NCI-H2029 (cell line): Measurements from ENCODE around the gene CYSTM1.

ENCODE experiments used
- DNase-seq: peaks from one replicate; lab custom pipeline; 2025; lab: John Stamatoyannopoulos, UW

CYSTM1 gene, protein sequence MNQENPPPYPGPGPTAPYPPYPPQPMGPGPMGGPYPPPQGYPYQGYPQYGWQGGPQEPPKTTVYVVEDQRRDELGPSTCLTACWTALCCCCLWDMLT

DNA sequence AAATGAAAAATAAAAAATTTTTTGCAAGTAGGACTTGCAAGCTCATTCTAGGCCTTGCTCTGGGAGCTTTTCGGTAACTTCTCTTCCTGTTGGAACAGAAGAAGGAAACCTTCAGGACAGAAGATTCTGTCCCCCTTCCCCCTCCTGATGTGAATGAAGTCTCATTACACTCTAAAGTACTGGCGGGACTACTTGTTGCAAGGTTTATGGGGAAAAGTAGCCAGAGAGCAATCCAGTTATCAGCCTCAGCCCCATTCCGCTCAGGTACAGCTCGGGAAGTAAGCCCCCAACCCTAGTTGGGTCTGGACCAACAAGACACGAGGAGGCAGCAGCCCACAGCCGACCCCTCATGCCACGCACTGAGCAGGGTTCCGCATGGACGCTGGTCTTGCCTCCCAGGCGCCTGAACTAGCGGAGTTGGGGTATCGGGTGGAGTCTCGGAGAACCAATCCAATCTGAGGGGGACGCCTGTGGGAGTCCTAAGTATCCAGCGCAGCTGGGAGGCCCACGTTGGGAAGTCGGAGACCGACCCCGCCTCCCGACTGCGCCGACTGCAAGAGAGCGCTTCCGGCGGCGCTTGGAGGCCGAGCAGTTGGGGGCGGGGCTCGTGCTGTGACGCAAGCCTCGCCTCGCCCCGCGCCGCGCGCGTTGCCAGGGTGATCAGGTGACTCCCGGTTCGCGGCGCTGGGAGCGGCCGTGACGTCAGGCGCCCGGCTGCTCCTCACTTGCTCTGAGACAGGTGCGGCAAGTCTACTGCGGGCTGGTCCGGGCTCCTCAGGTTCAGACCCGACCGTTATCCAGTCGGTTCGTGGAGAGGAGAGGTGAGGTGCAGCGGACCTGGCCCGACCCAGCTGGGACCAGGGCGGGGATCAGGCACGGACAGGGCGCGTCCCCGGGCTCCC lies at the start of gene CYSTM1:
Gene CYSTM1 (plus strand): TSS at position 724 of the 902 bp plus-strand sequence. CDS start 19,278 bp downstream, outside the sequence.
- peak; percentile 97 for DNase-seq

DNA sequence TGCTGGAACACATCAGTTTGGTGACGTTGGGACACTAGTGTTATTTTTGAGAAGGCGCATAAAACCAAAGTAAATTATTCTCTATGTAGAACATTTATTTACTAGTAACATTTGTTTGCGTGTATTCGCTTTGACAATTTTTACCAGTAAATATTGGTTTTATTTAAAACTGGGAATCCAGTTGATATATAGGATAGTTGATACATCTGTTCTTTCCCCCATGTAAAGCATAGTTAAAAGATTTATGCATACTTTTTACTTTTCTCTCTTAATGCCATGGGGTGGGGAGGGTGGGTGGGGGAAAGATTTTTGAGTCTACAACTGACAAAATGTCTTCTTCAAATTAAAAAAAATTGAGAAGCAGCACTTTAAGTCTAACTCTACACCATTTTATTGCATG lies 49.4 kb upstream of the CYSTM1 start, which contains the start of gene IGIP:
Gene IGIP (plus strand): TSS at position 301 of the 400 bp plus-strand sequence. CDS start 2,540 bp downstream, outside the sequence.
- DNase-seq, result no peak

DNA sequence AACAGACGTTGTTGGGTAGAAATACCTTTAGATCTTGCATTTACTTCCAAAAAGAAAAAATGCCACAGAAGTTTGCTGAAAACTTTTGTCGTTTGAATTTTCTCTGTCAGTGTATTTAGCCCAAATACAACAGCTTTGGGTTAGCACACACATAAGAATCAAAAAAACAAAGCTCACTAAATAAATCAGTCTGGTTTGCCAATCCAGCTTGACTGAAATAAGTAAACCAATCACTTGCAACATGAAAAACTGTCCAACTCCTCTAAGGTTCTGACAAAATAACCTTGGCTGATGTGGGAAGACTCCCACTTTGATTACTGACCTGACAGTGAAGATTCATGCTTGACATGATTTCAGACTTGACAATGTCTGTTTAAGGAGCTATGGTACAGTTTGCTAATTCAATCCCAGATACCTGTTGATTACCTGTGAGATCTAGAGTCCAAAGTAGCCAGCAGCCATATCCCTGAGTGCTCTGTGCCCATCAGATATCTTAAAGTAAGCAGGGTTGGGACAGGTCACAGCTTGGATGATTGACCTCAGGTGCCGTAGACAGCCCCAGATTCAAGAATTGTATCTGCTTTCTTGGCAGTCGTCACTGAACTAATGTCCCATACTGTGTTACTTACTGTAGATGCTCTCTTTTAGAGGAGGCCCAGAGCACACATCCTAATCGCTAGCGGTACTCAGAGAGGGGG lies 48.5 kb upstream of the CYSTM1 start:
- no peak for DNase-seq

DNA sequence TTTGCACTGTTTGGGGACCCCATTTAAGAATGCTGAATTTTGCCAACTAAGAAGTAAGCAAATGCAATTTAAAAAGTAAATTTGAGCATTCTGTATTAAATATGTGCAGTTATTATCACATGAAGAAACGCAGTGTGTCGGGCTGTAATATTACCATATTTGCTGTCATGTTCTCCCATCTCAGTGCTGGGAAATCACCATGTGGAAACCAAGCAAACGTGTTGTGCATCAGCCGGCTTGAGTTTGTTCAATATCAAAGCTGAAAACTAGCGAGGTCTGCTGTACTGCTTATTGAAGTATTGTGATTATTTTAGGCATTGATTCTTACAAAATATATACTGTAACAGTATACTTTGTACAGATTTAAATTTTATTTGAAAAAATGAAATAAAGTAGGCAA lies 46.6 kb upstream of the CYSTM1 start:
- no peak for DNase-seq

DNA sequence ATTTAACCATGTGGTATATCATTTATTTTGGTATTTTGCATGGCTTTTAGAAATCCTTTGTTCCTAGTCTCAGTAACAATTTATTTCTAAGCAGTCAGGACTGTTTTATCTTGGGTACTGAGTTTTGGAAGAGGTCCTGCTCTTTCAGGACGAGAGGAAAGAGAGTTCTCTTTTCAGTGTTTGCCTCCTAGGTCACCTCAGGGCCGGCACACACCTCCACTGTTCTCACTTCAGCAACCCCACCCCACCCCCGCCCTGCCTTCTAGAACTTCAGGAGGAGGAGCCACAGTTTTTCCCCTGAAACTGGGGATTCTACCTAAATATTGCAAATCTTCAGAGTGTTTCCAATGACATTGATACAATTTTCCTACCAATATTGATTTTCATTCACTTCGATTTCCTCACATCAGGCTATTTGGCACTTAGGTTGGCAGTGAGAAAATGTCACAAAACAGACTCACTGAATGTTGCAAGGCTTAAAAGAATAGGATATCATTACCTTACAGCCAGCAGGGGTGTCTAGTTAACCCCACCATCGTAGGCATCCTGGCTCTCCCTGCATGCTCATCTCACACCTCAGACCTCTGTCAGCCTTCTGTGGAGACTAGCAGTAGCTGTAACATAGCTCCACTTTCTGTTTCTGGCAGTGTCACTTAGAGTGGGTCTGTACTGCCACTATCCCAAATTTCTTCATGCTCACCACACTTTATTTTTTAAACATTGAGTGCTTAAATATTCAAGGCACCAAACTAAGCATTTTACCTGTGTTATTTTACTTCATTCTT lies 43.8 kb upstream of the CYSTM1 start:
- DNase-seq, result no peak

DNA sequence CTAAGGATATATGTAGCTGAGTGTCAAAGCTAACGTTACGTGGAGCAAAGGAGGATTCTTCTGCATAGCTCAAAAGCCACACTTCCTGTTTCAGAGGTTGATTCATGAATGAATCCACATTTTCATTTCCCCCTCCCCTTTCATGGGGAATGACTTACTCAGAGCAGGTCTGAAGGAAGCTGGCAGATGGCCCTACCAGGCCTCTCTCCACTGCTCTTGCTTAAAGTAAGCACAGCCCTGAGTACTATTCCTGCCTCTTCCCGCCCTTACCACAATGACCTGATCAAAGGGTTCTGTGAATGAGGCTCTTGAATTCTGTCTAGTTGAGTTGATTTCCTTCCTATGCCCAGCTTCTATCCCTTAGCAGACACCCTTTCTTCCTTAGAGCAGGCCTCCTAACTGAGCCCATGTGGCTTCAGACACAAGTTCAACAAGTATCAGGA lies 43.0 kb upstream of the CYSTM1 start:
- DNase-seq, result peak; percentile 80

DNA sequence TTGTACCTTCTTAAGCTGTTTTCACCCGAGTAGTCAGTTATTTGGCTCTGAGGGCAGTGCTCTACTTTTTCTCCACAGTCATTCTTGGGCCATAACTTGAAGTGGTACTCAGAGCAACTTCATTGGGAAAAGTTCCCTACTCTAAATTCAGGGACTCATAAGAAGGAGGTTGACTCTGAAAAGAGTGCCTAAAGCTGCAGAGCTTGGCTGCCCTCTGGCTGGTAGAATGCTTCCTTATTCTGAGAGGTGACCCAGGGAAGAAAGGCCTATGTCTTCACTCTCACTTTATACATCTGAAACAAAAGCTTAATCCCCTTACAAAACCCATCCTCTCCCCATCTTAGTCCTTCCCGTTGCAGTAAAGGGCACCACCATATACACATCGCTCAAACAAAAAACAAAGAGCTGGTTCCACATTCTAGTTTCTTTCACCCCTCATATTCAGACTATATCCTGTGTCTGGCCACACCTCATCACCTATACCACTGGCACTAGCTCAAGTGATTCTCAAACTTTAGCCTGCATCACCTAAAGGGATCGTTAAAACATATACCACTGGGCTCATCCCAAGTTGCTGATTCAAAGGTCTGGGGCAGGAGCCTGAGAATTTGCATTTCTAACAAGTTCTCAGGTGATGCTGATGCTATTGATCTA lies 41.3 kb upstream of the CYSTM1 start:
- DNase-seq, result no peak

DNA sequence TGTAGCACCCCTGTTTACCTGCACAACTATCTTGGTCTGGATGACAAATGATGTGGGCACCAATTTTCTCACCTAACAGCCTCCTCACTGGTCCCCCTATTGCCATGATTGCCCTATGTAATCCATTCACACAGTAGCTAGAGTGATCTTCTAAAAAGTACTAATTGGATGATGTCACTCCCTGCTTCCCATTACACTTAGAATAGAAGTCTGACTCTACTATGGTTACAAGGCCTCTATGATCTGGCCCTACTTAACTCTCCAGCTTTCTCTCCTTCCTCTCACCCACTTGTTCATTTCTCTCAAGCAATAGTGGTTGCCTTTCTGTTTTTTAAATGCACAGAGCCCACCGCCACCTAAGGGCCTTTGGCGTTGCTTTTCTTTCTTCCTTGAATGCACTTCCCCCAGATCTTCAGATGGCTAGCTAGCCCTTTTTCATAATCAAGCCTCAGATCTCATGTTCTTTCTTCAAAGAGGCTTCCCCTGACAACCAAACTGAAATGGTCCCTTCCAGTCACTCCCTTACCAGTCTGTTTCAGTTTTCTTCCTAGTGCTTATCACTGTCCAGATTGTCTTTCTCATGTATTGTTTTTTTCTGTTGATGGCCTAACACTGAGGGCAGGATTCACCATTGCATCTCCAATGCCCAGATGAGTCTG lies 40.6 kb upstream of the CYSTM1 start:
- DNase-seq, result no peak

DNA sequence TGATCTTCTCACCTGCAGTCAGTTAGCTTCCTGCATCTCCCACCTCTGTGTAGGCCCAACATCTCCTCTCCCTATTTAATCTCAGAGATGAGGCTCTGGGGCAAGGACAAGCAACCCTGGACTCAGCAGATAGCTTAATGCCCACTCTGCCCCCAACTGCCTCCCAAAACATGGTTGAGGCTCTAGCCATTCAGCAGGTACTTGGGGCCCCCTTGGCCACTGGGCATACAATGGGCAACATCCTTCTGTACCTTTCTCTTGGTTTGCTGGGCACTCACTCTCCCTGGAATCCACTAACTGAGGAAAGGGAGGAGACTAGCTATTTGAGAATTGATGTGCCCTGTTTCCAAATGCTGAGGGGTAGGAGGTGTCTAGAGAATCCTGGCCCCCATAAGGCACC lies 39.9 kb upstream of the CYSTM1 start:
- no peak for DNase-seq

DNA sequence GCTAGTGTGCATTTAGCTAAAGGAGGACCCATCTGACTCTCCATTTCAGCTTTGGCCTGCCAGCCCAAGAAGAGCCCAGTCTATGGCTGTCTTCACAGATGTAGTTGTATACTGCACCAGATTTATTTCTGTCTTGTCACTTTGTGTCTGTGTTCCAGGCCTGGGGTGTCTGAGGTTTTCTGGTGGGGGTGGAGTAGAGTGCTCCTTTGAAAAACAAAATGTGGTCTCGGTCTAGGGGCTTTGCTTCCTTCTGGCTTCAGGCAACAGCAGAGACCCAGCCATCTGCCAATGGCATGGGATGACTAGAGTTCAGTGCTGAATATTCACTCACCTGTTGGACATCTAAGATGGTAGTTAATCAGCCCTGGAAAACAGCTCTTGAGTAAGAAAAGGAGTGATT lies 38.4 kb upstream of the CYSTM1 start:
- DNase-seq, result no peak

DNA sequence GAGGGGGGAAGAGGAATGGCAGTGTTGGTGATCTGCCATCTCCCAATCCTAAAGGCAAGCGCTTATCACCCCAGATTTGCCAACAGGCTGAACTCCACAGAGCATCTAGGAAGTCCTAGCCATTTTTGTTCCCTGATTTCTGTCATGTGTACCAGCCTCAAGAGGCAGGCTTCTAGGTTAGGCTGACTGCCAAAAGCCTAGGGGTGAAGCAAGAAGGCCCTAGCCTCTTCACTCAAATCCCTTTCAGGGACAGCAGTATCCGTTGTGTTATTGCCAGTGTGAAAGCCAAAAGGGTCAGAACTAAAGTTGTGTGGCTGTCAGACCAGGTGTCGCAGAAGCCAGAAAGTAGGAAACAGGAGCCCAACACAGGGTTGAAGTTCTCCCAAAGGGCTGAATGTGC lies 34.6 kb upstream of the CYSTM1 start:
- DNase-seq, result peak; percentile 58

DNA sequence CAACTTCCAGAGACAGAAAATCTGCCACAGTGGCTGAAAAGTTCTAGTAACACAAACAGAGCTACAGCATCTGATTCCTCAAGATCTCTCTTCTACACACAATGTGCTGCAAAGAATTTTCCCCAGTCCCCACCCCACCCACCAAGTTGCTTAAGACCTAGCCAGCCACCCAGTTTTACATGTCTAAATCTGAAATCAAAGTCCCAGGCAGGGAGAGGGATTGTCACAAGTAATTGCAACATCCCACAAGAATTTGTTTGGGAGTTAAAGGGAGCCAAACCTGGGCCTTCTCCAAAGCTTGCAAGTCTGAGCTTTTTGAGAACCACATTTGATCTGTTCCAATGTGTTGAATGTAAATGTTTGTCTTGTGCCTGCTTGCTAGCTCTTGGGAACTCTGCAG lies 33.7 kb upstream of the CYSTM1 start:
- no peak for DNase-seq

DNA sequence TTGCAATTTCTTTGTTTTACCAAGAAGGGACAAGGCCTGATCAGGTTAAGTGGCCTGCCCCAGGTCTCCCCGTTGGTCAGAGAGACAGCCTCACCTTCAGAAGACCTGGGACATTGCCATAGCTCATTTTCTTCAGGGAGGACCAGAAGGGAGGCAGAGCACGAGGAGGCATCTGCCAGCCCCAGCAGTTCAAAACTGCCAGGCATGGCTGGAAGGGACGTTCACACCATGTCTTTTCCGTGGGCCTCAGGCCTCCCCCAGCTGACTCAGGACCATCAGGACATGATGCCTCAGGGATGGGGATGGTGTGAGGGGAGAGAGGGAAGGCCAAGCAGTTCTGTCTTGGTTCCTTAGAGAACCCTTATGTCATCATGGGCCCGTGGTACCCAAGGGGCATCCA lies 32.7 kb upstream of the CYSTM1 start:
- DNase-seq, result no peak

DNA sequence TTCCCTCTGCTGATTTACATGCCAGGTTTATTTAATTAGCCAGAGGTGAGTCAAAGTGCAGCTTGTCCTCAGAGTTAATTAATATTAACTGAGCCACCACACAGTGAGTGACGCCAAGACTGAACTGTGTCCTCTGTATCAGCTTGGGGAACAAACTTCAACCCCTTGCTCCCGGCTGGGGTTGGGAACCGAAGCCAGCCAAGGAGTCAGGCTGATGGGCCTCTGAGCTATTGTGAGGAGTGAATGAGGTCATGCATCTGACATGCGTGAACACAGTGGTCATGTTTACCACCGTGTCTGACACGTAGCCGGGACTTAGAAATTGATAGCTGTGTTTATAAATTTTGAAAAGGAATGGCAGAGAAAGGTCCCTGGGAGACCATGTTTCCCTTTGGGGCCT lies 32.1 kb upstream of the CYSTM1 start:
- no peak for DNase-seq

DNA sequence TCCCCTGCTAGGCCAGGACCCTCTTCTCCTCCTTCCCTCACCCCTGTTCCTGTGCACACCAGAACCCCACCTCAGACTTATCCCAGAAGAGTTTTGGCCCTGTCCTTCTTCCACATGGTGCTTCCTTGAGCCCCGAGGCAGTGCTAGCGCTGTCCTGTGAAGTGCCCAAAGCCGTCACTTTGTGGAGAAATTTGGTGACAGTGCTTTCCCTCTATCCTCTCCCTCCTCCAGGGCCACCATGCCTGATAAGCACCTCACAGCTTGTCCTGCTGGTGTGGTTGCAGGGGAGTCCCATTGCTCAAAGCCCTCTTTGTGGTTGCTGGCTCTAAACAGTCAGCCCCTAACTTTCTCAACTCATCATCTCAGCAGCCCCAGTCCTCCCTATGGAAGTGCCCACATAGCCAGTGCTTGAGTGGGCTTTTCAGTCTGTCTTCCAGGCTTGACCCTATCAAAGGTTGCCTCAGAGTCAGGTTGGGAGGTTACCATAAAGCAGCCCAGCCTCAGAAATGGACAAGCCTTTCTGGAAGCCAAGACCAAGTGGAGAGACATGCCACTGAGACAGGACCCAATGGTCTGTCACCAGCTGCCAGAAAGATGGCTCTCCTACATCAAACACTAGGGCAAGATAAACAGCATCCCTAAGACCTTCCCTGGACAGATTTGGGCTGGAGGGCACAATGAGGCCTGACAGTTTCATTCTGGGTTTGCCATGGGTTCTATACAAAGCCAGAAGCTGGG lies 31.3 kb upstream of the CYSTM1 start:
- no peak for DNase-seq

DNA sequence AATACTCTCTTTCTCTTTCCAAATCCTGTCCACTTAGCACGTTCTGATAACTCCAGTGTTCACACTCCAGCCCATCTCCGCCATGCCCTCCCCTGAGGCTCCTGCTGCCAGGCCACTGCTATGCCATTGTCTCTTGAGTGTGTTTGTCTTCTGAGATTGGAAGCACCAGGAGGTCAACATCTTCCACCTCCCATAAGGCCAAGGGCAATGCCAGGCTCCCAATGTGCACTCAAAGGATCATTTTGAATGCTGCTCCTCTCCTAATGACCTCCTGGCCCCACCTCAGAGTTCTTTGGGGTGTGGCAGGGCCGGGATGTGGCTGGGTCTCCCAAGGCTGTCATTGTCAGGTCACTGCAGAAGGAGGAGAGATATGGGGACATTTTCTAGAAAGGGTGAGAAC lies 29.7 kb upstream of the CYSTM1 start:
- no peak for DNase-seq

DNA sequence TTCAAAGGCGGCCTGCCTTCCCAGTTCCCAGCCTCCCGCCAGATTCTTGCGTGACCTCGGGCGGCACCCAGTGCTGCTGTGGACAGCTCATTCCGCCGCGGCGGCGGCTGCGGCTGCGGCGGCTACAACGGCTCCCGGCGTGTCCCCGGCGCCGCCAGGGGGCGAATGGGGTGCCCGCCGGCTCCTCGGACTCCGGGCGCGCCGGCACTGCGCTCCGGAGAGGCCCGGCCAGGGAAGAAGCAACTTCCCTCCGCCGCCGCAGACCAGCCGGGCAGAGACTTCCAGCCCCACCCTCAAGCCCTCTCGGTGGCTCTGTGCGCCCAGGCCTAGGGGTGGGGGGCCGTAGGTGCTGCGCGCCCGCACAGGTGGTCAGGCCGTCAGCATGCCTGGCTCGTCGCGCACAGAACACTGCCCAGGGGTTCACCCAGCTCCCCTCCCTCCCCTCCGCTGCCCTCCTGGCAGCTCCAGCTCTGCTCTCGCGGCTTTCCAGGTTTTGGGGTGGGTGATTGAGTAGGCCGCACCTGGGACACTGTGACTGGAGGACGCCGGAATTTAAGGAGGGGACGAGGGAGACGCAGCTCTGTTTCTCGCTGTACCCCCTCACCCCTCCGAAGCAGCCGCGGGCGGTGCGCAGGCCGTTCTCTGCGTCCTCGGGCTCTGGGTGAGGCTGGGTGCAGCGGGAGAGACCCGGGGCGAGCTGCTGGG lies 29.0 kb upstream of the CYSTM1 start:
- no peak for DNase-seq

DNA sequence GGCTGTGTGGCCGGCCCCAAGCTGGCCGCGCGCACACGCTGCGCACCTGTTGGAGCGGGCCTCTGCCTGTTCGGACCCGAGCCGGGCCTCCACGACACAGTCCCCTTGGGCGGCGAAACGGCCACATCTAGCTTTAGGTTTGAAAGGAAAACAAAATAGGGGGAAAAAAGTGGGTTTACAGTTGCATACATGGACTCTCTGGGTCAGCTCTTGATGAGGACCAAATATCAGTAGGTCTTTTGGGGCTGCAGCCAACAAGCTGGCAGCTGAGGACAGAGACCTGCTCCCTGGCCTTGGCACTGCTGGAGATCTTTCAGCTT lies 28.5 kb upstream of the CYSTM1 start:
- DNase-seq, result no peak

DNA sequence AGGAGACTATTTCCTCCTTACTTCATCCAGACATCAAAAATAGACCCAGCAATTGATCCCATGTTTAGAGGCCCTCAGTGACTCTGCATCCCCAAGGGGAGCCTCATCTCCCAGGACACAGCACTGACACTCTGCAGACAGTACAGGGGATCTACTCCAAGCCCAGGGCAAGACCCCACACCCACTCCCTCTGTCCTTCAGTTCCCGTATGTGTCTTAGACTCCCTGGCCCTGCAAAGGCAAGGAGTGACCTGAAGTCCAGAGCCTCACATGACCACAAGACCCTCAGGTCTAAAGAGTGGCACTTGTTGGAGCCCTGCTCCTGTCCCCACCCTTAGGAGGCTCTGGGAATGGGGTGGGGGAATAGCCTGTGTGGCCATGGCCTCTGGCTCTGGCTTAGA lies 27.5 kb upstream of the CYSTM1 start:
- no peak for DNase-seq

DNA sequence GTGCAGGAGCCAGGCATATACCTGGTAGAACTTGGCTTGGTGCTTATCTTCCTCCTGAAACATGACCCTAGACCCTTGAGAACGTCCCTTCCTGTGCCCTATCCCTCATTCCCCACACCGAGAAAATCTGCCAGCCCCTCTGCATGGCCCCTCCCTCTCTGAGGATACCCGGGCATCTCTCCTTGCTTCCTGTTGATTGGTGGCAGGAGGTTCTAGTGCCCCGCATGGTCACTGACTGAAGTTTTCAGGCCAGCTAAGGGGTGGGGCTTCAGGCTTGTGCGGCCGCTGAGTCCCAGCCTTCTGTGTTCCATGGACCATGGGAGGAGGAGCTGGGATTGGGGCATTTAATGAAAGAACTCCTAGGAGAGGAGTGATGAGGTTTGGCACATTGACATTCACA lies 26.5 kb upstream of the CYSTM1 start:
- DNase-seq, result no peak
